Urinary bladder (tissue), 4 donors: ENCODE results near the gene ADARB2. TPM values are rescaled to one million over a fixed set of nuclear protein-coding genes. Genes with fewer than 3 reads are reported as not detected.

Source experiments
- DNase-seq: peaks from one replicate; pipeline ENCODE4 v3.0.0-alpha.2; 2015; ENCODE audit errors: extremely low spot score
- H3K27ac ChIP-seq: one replicate; pipeline ENCODE4 v1.5.1; 2013; ENCODE audit warnings: low read depth, mild to moderate bottlenecking, moderate library complexity
- H3K36me3 ChIP-seq: one replicate; pipeline ENCODE4 v1.6.1; 2013; ENCODE audit warnings: mild to moderate bottlenecking, moderate library complexity; ENCODE audit not compliant: insufficient read depth
- H3K4me1 ChIP-seq: one replicate; pipeline ENCODE4 v1.6.1; 2013; ENCODE audit warnings: mild to moderate bottlenecking, moderate library complexity; ENCODE audit not compliant: insufficient read depth
- H3K4me3 ChIP-seq: one replicate; pipeline ENCODE4 v1.5.1; 2013; ENCODE audit warnings: low read depth, low read length
- WGBS: extraction: QIAGEN DNeasy Blood & Tissue Kit; methylation state at CpG from one replicate; pipeline ENCODE4 v1.1.7; 2013; 5-methylcytosine and 5-hydroxymethylcytosine counted together
- polyA plus RNA-seq: library from polyadenylated mRNA; stranded (reverse); fragments of 200-250 nt; gene quantifications from one replicate; pipeline ENCODE4 v1.2.3, GENCODE V29; 2013
- total RNA-seq: library from RNA; depleted of rRNA; stranded (reverse); fragments of >200 nt; gene quantifications from one replicate; pipeline ENCODE4 v1.2.3, GENCODE V29; 2014
- donor health status: healthy with polysubstance abuse.
- donor health status: healthy.

Gene ADARB2
- total and polyA plus RNA-seq, 2 donors, result 0.26 to 1.0 TPM

DNA sequence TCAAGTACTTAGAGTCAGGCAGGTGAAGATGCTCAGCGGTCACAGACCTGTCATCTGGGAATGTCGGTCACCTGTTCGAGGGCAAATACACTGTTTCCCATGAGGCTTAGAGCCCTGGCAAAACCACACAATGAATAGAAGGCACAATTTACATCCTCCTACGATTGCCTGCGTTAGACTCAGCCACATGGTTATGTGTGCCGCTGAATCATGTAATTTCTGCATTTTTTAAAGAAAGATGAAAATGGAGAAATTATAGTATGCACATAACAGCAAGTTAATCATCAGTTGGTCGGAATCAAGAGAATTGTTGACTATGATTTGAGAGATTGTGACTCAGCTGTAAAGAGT lies 158.2 kb downstream of the ADARB2 start:
- 85% methylated on average over 7 of the region's 7 CpGs for WGBS

DNA sequence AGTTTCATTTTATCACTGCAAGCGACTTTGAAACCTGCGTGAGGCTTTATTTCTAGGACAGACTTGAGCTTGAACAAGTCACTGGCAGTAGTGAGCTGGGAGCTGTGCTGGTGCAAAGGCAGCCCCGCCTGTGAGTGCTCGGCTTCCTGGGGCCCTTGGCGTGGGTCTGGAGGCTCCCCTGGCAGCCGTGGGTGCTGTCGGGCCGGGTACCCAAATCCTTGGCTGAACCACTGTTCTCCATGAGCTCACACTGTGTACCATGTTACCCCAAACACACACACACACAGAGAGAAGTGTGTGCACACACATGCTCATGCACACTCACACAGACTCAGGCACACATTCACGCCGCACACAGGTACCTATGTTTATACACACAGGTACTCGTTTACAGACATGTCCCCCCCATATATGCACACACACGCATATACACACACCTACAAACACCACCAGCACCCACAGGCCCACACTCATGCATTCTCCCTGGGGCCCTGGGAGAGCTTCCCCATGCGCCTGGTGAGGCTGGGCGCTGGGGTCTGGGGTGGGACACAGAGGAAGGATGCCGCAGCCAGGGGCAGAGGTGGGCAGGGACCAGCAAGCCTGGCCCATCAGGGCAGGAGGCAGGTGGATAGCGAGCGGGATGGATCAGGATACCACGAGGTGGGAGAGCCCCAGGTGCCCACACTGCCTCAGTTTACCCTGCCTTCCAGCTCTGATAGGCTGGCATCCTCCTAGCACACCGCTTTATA lies 158.8 kb downstream of the ADARB2 start:
- DNase-seq, result no peak
- H3K36me3 ChIP-seq, result no peaks in the 10 kb centered on the region
- H3K4me3 ChIP-seq, result no peak overlapping the region
- WGBS, result 85% methylated on average over 19 of the region's 19 CpGs
- H3K4me1 ChIP-seq, result no peaks in the 10 kb centered on the region
- H3K27ac ChIP-seq, result no peak overlapping the region

More for the DNA sequence above, 158.2 kb downstream of the ADARB2 start:
- Histone ChIP-seq H3K27ac (no peak overlapping the region), H3K36me3 (no peaks in the 10 kb centered on the region), H3K4me1 (no peaks in the 10 kb centered on the region), H3K4me3 (no peak overlapping the region)
- DNase-seq, result no peak

DNA sequence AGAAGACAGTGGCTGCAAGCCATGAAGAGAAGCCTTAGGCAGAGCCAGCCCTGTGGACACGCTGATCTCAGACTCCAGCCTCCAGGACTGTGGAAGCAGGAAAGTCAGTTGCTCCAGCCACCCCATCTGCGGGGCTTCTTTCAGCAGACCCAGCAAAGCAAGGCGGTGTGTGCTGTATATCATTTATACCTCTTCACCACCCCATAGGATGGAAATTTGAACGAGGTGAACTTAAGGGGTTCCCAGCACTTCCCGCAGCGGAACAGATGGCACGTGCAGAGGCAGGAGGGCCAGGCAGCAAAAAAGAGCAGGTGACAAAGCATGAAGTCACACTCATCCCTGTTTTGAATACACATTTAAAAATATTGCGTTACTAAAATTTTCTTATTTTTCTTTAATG lies 159.4 kb downstream of the ADARB2 start:
- 81% methylated on average over 8 of the region's 8 CpGs for WGBS
- no peaks in the 10 kb centered on the region for H3K4me1 ChIP-seq
- no peak overlapping the region for H3K4me3 ChIP-seq
- H3K36me3 ChIP-seq, result no peaks in the 10 kb centered on the region
- no peak for DNase-seq
- H3K27ac ChIP-seq, result no peak overlapping the region

DNA sequence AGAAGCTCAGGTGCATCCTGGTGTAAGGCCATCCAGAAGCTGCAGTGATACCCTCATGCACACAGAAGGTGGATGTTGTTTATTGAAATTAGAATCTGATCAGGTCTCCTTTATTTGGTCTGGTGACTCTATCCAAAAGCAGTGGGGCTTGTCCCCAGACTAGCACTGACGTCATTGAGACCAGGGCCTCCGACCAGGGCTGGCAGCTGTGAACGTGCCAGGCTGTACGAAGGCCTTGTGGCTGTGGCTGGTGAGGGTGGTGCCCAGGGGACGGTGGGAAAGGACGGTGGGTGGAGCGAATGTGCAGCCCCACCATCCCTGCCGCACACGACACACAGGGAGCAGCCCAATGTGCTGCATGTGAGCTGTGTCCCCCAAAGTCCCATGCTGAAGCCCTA lies 160.0 kb downstream of the ADARB2 start:
- H3K27ac ChIP-seq, result no peak overlapping the region
- no peaks in the 10 kb centered on the region for H3K36me3 ChIP-seq
- no peak overlapping the region for H3K4me3 ChIP-seq
- 83% methylated on average over 9 of the region's 9 CpGs for WGBS
- no peak for DNase-seq
- H3K4me1 ChIP-seq, result no peaks in the 10 kb centered on the region

DNA sequence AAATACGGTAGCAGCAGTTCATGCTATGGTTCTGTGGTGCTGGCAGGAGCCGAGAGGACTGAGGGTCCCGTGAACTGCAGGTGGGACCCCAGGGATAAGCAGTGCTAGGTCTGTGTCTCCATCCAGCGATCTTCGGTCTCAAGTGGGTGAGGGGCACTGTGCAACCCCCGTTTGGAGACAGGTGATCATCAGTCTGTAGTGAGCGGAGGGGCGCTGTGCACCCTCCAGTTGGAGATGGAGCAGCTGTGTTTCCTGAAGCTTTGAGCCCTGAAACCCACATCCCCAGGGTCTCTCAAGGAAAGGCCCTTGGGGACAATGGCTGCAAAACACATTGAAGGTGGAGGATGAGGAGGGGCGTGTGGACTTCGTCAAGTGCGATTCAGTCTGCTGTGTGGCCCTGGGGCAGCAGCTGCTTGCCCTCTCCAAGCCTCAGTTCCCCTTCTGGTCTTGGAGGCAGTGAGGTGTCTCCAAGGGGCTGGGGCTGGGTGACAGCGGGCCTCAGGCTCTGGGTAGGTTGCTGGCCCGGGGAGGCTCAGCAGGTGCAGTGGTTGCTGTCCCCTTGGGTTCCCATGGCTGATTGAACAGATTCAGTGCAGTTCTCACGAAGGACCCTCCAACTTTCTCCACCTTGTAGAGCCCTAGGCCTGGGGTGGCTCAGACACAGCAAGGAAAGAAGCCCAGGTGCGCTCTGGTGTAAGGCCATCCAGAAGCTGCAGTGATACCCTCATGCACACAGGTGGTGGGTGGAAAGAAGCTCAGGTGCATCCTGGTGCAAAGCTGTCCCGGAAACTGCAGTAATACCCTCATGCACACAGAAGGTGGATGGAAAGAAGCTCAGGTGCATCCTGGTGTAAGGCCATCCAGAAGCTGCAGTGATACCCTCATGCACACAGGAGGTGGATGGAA lies 160.6 kb downstream of the ADARB2 start:
- H3K27ac ChIP-seq, result no peak overlapping the region
- 91% methylated on average over 16 of the region's 16 CpGs for WGBS
- no peaks in the 10 kb centered on the region for H3K4me1 ChIP-seq
- DNase-seq, result no peak
- no peaks in the 10 kb centered on the region for H3K36me3 ChIP-seq
- H3K4me3 ChIP-seq, result no peak overlapping the region

DNA sequence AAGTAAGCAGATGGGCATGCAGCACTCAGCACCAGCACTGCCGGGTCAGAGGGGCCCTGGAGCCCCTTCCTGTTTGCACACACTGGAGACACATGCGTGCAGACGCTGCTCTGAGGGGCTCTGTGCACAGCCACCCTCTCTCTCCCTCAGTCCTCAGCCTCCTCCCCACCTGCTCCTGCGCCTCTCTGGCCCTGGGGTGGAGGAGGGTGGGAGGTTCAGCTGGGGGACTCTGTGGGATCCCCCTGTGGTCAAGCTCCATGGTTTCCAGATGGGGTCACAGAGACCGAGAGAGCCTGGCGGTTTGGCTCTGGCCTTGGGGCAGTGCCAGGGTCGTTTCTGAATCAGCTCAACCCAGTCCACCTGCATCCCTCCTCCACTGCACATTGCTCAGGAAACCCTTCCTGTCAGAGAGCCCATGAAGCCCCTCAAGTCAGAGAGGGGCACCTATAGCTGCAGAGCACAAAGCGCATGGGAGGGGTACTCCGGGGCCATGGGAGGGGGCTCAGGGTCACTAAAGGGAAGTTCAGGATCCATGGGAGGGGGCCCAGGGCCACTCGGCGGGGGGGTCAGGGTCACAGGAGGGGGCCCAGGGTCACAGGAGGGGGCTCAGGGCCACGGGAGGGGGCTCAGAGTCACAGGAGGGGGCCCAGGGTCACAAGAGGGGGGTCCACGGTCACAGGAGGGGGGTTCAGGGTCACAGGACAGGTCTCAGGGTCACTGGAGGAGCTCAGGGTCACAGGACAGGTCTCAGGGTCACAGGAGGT lies 161.7 kb downstream of the ADARB2 start:
- 57% methylated on average over 13 of the region's 13 CpGs for WGBS
- no peak overlapping the region for H3K4me3 ChIP-seq
- H3K36me3 ChIP-seq, result no peaks in the 10 kb centered on the region
- H3K4me1 ChIP-seq, result no peaks in the 10 kb centered on the region
- no peak overlapping the region for H3K27ac ChIP-seq
- DNase-seq, result no peak

DNA sequence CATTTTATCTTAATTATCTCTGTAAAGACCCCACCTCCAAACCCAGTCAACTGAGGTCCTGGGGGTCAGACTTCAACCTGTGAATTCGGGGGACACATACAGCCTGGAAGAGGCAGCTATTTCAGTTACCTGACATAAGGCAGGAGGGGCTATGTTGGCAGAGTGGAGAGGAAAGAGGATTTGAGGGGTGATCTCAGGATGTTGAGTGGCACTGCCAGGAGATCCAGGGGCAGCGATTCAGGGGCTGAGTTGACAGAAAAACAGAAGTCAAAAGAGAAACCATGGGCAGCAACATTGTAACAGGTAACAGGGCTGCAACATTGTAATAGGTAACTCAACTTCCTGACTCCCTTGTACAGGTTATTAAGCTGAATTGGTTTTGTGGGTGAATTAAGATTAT lies 162.6 kb downstream of the ADARB2 start:
- Histone ChIP-seq H3K36me3 (no peaks in the 10 kb centered on the region), H3K27ac (no peak overlapping the region), H3K4me1 (no peaks in the 10 kb centered on the region), H3K4me3 (no peak overlapping the region)
- 85% methylated on average over 2 of the region's 2 CpGs for WGBS
- no peak for DNase-seq

DNA sequence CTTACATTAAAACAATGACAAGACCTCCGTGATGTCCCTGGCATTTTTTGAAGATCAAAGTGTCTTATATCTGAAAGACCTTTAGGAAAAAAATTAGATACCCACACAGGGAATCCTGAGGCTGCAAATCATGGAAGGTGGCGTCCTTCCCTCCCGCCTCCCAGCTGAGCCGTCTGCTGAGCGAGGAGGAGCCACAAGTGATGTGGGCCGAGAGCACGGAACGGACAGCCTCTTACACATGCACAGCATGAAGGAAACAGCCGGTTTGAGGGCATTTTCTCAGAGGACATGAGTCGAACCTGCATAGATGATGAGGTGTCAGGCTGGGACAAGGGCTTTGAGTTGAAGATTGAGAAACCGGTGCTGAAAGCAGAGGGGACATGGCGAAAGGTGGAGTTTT lies 163.3 kb downstream of the ADARB2 start:
- H3K4me3 ChIP-seq, result no peak overlapping the region
- DNase-seq, result no peak

DNA sequence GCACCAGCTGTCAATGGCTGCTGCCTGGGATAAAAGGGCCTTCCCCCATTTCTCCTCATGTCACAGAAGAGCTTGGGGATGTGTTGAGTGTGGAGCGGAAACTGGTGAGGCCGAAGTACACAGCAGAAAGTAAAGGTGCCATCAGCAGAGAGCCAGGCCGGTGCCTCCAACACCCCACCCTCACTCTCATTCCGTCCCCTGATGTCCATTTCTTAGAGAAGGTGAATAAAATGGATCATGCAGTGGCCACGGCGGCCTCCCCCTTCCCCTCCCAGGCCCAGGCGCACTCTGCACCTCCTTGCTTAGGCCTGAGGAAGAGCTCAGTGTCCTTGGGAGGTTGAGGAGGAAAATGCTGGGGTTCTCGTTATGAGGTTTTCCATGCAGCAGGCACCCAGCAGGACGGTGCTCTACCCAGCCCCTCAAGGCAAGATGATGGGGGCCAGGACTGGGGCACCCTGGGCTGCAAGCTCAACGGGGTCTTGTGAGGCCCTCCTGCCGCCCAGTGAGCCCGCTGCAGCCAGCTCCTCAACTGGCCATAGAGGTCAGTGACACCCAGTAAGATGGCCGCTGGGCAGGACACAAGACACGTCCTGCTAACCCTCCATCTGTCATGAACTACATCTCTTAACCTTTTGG lies 163.9 kb downstream of the ADARB2 start:
- H3K36me3 ChIP-seq, result no peaks in the 10 kb centered on the region
- WGBS, result 92% methylated on average over 14 of the region's 14 CpGs
- no peak for DNase-seq
- H3K4me1 ChIP-seq, result no peaks in the 10 kb centered on the region
- no peak overlapping the region for H3K27ac ChIP-seq
- no peak overlapping the region for H3K4me3 ChIP-seq

More for the DNA sequence above, 163.3 kb downstream of the ADARB2 start:
- Histone ChIP-seq H3K36me3 (no peaks in the 10 kb centered on the region), H3K27ac (no peak overlapping the region), H3K4me1 (no peaks in the 10 kb centered on the region)
- WGBS, result 86% methylated on average over 12 of the region's 12 CpGs

DNA sequence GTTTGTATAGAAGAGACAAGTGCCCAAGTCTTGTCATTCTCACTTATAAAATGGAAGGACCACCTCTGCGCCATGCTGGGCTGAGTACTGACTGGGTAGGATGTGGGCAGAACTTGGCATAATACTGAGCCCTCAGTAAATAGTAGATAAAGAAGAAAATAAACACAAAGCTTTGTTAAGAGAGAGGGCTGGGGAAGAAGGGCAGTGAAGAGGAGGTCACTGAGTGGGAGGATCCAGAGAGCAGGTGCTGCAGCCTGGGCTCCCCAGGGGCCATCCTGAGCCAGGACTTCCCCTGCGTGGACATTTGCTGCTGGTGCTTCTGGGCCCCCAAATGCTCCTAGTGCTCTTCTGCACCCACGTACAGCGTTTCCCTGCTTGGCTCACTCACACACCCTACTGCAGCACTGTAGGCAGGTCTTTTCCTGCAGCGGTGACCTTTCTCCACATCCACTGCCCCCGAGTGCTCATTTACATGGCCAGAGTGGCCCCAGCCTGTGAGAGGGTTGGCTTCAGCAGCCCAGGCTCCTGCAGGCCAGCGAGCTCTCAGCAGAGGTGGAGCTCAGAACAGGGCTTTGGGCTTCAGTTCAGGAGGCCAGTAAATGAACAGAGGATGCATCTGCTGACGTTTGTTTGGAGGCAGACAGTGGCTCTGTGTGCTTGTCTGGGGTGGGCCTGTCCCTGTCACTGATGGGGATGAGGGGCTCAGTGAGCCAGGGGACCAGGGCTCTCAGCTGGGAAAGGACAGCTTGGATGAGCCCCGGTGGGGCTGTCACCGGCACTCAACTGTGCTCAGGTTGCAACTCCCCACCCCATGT lies 164.6 kb downstream of the ADARB2 start:
- Histone ChIP-seq H3K27ac (no peak overlapping the region), H3K36me3 (no peaks in the 10 kb centered on the region), H3K4me3 (no peak overlapping the region), H3K4me1 (no peaks in the 10 kb centered on the region)
- no peak for DNase-seq
- 58% methylated on average over 10 of the region's 10 CpGs for WGBS

DNA sequence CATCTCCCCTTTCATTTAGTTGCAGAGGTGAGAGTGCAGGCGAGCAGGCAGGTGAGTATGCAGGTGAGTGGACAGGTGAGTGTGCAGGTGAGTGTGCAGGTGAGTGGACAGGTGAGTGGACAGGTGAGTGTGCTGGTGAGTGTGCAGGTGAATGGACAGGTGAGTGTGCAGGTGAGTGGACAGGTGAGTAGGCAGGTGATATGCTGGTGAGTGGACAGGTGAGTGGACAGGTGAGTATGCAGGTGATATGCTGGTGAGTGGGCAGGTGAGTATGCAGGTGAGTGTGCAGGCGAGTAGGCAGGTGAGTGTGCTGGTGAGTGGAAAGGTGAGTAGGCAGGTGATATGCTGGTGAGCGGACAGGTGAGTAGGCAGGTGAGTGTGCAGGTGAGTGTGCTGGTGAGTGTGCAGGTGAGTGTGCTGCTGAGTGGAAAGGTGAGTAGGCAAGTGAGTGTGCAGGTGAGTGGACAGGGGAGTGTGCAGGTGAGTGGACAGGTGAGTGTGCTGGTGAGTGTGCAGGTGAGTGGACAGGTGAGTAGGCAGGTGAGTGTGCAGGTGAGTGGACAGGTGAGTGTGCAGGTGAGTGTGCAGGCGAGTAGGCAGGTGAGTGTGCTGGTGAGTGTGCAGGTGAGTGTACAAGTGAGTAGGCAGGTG lies 165.6 kb downstream of the ADARB2 start:
- no peak overlapping the region for H3K4me3 ChIP-seq
- no peak for DNase-seq
- H3K27ac ChIP-seq, result no peak overlapping the region
- WGBS, result 93% methylated on average over 4 of the region's 4 CpGs
- no peaks in the 10 kb centered on the region for H3K36me3 ChIP-seq
- no peaks in the 10 kb centered on the region for H3K4me1 ChIP-seq

DNA sequence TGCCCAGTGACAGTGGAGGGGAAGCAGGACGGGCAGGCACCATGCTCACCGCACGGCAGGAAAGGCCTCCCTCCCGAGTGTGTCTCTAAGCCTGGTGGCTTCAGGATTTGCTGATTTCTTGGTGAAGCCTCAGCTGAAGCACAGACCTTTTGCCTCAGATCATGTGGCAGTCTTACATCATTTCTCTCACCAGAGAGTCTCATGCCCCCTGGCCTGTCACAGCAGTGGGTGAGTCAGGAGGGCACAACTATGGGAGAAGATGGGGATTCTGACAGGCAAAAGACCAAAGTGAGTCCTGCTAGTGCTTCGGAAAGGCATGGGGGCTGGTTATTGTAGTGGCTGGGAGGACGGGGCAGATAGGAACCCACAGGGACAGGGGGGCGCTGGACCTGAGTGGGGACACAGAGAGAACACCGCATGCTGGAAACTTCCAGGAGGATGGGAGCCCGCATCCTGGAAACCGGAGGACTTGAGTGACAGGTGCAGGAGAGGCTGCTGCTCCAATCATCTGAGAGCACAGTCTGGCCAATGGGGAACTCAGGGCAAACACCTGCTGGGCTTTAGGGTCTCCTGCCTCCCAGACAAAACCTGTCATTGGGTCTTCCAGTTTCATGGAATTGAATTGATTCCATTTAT lies 166.8 kb downstream of the ADARB2 start:
- Histone ChIP-seq H3K27ac (no peak overlapping the region), H3K36me3 (no peaks in the 10 kb centered on the region), H3K4me3 (no peak overlapping the region), H3K4me1 (no peaks in the 10 kb centered on the region)
- no peak for DNase-seq
- WGBS, result 71% methylated on average over 10 of the region's 10 CpGs
